Osteoblast (primary cell): ENCODE results near the gene AFAP1. TPM values are rescaled to one million over a fixed set of nuclear protein-coding genes. Genes with fewer than 3 reads are reported as not detected.

Experiments used
- DNase-seq: peaks from one replicate; pipeline ENCODE4 v3.0.0; 2011; ENCODE audit warnings: low spot score, mixed read lengths; ENCODE audit not compliant: insufficient read length; ENCODE audit errors: missing footprints
- H2AFZ ChIP-seq: 2 replicates; pipeline ENCODE4 v1.6.0; 2011; ENCODE audit warnings: mild to moderate bottlenecking, low read length
- H3K27ac ChIP-seq: 2 replicates; pipeline ENCODE4 v1.5.1; 2011; ENCODE audit warnings: mild to moderate bottlenecking, low read depth, low read length, moderate library complexity
- H3K27me3 ChIP-seq: 2 replicates; pipeline ENCODE4 v1.6.0; 2012; ENCODE audit warnings: mild to moderate bottlenecking, control low read depth, inconsistent platforms, low read length, moderate library complexity; ENCODE audit not compliant: insufficient read depth
- H3K36me3 ChIP-seq: 2 replicates; pipeline ENCODE4 v1.5.1; 2011; ENCODE audit warnings: mild to moderate bottlenecking, low read length, control low read depth, moderate library complexity; ENCODE audit not compliant: insufficient read depth
- H3K4me1 ChIP-seq: 2 replicates; pipeline ENCODE4 v1.5.1; 2011; ENCODE audit warnings: mild to moderate bottlenecking, low read length, control low read depth, moderate library complexity; ENCODE audit not compliant: insufficient read depth
- H3K4me2 ChIP-seq: 2 replicates; pipeline ENCODE4 v1.6.0; 2011; ENCODE audit warnings: mild to moderate bottlenecking, low read length; ENCODE audit not compliant: insufficient read depth
- H3K4me3 ChIP-seq: fragments of 200-600 bp; sonication (generic); 3 replicates; pipeline ENCODE4 v1.5.1; 2012; ENCODE audit warnings: mild to moderate bottlenecking, low read length, inconsistent platforms; ENCODE audit not compliant: insufficient read depth
- H3K79me2 ChIP-seq: 2 replicates; pipeline ENCODE4 v1.6.0; 2012; ENCODE audit warnings: mild to moderate bottlenecking, low read length, control low read depth, inconsistent platforms; ENCODE audit not compliant: insufficient read depth
- H3K9me3 ChIP-seq: 2 replicates; pipeline ENCODE4 v1.5.1; 2011; ENCODE audit warnings: low read depth, low read length, control low read depth
- H4K20me1 ChIP-seq: 2 replicates; pipeline ENCODE4 v1.6.0; 2012; ENCODE audit warnings: mild to moderate bottlenecking, low read length, control low read depth; ENCODE audit not compliant: insufficient read depth
- total RNA-seq: library from RNA; depleted of rRNA; stranded (reverse); fragments of >200 nt; gene quantifications from 2 replicates; pipeline ENCODE4 v1.2.3, GENCODE V29; 2012
- TF ChIP-seq, protein P1 (sequence below): IDR thresholded peaks from 2 replicates; pipeline ENCODE4 v1.5.1; 2011; ENCODE audit warnings: mild to moderate bottlenecking, low read depth, low read length, moderate library complexity; ENCODE audit errors: extremely low read depth

Gene AFAP1
- total RNA-seq, 1 donor: 101 TPM

DNA sequence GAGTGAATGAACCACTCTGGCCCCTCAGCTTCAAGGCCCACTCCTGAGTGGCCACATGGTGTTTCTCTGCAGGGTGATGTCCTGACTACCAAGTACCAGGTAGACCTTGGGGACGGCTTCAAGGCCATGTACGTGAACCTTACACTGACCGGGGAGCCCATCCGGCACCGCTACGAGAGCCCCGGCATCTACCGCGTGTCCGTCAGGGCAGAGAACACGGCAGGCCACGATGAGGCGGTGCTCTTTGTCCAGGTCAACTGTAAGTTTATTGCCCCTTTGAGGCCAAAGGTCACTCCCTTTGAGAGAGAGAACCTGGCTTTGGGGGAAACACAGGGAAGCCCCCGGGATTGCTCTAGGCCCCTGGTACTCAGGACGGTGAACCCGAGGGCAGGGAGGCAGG lies 216.0 kb downstream of the AFAP1 start:
- no peaks in the 10 kb centered on the region for H3K27me3 ChIP-seq
- no peaks in the 10 kb centered on the region for H3K79me2 ChIP-seq
- H3K4me1 ChIP-seq: no peaks in the 10 kb centered on the region
- no peak for DNase-seq
- H4K20me1 ChIP-seq: no peaks in the 10 kb centered on the region
- H2AFZ ChIP-seq: no peak overlapping the region
- no peak overlapping the region for H3K4me2 ChIP-seq
- H3K36me3 ChIP-seq: no peaks in the 10 kb centered on the region
- H3K27ac ChIP-seq: no peak overlapping the region
- H3K9me3 ChIP-seq: no peaks in the 10 kb centered on the region
- no peak overlapping the region for H3K4me3 ChIP-seq
- TF ChIP-seq, protein P1, sequence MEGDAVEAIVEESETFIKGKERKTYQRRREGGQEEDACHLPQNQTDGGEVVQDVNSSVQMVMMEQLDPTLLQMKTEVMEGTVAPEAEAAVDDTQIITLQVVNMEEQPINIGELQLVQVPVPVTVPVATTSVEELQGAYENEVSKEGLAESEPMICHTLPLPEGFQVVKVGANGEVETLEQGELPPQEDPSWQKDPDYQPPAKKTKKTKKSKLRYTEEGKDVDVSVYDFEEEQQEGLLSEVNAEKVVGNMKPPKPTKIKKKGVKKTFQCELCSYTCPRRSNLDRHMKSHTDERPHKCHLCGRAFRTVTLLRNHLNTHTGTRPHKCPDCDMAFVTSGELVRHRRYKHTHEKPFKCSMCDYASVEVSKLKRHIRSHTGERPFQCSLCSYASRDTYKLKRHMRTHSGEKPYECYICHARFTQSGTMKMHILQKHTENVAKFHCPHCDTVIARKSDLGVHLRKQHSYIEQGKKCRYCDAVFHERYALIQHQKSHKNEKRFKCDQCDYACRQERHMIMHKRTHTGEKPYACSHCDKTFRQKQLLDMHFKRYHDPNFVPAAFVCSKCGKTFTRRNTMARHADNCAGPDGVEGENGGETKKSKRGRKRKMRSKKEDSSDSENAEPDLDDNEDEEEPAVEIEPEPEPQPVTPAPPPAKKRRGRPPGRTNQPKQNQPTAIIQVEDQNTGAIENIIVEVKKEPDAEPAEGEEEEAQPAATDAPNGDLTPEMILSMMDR: no peak

DNA sequence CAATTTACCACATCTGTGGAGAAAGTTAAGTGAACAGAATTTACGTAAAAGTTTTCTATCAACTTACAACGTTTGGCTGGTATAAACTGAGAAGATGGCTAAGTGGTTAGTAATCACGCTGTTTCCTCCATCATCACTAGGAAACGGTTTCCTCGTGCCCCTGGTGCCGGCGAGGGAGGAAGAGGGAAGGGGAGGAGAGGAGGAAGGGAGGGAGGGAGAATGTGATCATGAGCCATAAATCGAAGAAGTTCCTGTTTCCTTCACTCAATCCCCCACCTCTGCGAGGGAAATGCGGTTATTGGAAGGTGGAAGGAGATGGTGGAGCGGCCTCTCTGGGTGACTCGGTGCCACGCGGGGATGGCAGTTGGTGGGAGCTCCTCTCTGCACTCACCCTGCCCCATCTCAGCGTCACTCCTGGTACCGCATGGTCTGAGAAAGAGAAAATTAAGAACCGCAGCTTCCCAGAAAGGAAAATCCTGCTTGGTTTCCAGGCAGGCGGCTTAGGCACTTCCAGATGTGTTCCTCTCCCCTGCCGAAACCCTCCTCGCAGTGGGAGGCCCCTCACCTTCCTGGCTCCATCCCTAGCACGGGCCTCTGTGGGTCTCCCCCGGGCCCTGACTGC lies 216.8 kb downstream of the AFAP1 start:
- no peaks in the 10 kb centered on the region for H3K9me3 ChIP-seq
- H3K4me3 ChIP-seq: no peak overlapping the region
- H3K27me3 ChIP-seq: no peaks in the 10 kb centered on the region
- TF ChIP-seq, protein P1: no peak
- H2AFZ ChIP-seq: no peak overlapping the region
- no peaks in the 10 kb centered on the region for H3K79me2 ChIP-seq
- H3K4me2 ChIP-seq: no peak overlapping the region
- no peak for DNase-seq
- H3K36me3 ChIP-seq: no peaks in the 10 kb centered on the region
- H3K4me1 ChIP-seq: no peaks in the 10 kb centered on the region
- no peak overlapping the region for H3K27ac ChIP-seq
- no peaks in the 10 kb centered on the region for H4K20me1 ChIP-seq

DNA sequence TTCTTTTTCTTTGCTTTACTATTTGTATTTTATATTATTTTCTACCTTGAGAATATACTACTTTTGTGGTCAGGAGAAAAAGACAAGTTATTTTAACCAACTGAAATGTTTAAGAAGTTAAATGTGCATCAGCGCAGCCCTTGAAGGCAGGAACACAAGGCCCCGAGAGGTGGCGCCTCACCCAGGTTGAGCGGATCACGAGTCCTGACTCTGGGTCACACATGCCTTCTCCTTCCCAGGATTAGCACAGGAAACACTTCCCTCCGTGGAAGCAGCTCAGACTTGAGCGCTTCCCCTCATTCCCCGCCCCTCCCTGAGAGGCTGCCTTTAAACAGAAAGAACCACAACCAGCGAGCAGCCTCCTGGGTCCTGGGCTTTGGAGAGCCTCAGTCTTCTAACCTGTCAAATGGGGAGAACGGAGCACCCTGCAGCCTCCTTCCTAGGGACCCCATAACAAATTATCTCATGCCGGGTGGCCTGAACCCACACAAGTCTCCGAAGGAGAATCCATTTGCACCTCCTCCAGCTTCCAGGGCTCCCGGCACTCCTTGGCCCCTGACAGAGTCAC lies 217.6 kb downstream of the AFAP1 start:
- no peak for DNase-seq
- Histone ChIP-seq H3K4me3 (no peak overlapping the region), H3K4me2 (no peak overlapping the region), H3K27ac (no peak overlapping the region), H2AFZ (no peak overlapping the region), H3K9me3 (no peaks in the 10 kb centered on the region), H3K27me3 (no peaks in the 10 kb centered on the region), H3K4me1 (no peaks in the 10 kb centered on the region), H3K36me3 (no peaks in the 10 kb centered on the region), H4K20me1 (no peaks in the 10 kb centered on the region), H3K79me2 (no peaks in the 10 kb centered on the region)
- TF ChIP-seq, protein P1: peak; percentile 22

DNA sequence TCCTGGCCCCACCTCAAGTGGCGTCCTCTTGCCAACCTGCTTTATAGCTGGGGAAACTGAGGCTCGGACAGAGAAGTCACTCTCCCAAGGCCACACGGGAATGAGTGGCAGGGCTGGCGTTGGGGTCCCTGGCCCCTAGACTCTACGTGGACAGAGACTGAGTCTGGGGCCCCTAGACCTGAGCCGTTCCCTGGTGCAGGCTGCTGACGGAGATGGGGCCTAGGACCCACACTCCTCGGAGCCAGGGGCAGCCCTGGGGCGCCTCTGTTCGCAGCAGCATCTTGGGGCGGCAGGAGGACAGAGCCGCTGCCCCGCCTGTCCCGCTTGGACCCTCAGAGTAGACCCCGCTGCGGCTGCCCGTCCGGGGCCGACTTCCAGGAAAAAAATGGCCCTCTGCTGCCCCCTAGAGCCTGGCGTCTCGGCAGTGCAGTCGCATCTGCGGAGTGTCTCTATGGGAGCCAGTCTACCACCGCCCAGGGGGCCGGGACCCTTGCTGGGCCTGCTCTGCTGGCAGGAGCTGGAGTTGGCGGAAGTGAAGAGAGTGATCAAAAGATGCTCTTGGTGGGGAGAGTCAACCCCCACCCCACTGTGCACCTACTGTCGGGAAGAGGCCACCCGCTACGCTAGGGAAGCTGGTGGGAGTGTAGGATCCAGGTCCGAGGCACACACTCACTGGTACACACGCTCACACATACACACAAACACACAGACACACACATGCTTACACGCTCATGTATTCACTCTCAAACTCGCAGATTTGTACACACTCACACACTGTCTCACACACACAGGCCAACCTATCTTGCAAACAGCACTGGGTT lies 220.1 kb downstream of the AFAP1 start:
- H2AFZ ChIP-seq: no peak overlapping the region
- no peaks in the 10 kb centered on the region for H3K4me1 ChIP-seq
- no peaks in the 10 kb centered on the region for H3K27me3 ChIP-seq
- TF ChIP-seq, protein P1: peak; percentile 68
- H3K9me3 ChIP-seq: no peaks in the 10 kb centered on the region
- no peaks in the 10 kb centered on the region for H4K20me1 ChIP-seq
- no peak overlapping the region for H3K27ac ChIP-seq
- H3K4me3 ChIP-seq: no peak overlapping the region
- no peaks in the 10 kb centered on the region for H3K36me3 ChIP-seq
- H3K4me2 ChIP-seq: no peak overlapping the region
- H3K79me2 ChIP-seq: no peaks in the 10 kb centered on the region
- peak; percentile 97 for DNase-seq
